Measurements from ENCODE around the gene GFAP. TPM values are rescaled to one million over a fixed set of nuclear protein-coding genes. Genes with fewer than 3 reads are reported as not detected.

GFAP gene
- total RNA-seq, 1 experiment from 2014 or later = 1.2 TPM

DNA sequence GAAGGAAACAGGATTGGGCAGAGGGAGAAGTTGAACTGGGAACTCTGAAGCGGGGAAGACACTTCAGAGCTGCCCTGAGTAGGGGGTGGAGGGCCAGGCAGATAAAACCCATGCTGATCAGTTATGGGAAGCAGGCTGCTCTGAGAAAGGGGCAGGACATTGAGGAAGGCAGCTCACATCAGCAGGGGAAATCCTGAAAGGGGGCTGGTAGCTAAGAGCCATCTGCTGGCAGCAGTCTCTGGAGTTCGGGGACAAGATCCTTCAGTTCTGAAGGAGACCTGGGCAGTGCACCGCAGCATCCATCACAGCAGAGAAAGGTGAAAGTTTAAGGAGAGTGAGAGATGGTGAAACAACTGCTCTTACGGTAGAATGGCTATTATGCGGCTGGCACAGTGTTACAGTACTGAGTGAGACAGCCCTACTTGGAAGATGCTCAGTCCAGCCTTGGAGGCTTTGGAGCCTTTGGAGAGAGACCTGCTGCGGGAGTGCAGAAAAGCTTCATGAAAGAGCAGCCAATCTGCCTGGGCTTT is 37.7 kb upstream of the GFAP start:
- no peaks in the 10 kb centered on the region for H3K9me3 Mint-ChIP-seq
- no peak overlapping the region for H2BK12ac ChIP-seq (ENCODE audit: insufficient read length, low read depth, low read length)

More for the DNA sequence above, 37.7 kb upstream of the GFAP start:
- no peak overlapping the region for H2BK15ac ChIP-seq (ENCODE audit: low read depth, low read length)
- peak; percentile 69 for DNase-seq
- peaks cover 2% of the 10 kb centered on the region for H3K23me2 ChIP-seq (ENCODE audit: insufficient read length, low read depth, low read length, poor library complexity, severe bottlenecking)
- no peak overlapping the region for H3K56ac ChIP-seq (ENCODE audit: insufficient read length, low read depth, low read length)
- H2BK20ac ChIP-seq (ENCODE audit: low read depth, low read length, poor library complexity, severe bottlenecking) = no peak overlapping the region
- H2AFZ ChIP-seq (ENCODE audit: low read length) = no peak overlapping the region
- H3K4ac ChIP-seq (ENCODE audit: low read depth, low read length) = no peak overlapping the region
- no peak overlapping the region for H3K23ac ChIP-seq (ENCODE audit: insufficient read length, low read depth, low read length)
- no peak overlapping the region for H4K8ac ChIP-seq (replicated peaks; ENCODE audit: insufficient read length, low read depth, low read length)
- H2BK120ac ChIP-seq (ENCODE audit: low read depth, low read length, poor library complexity, severe bottlenecking) = no peak overlapping the region
- no CpG with 5 or more reads among the region's 6 CpGs for WGBS (ENCODE audit: extremely low coverage, insufficient read length, low lambda C conversion rate)
- Mint-ChIP-seq H3K27ac (0 out of 7 replicates have a peak overlapping the region, but pooled peaks of 1 of the 3 experiments have one; percentile 1), H3K27me3 (ENCODE audit: low read depth) (peaks cover 7% of the 10 kb centered on the region; the same call in 1 of the 2 replicates), H3K4me3 (no peak overlapping the region), H3K36me3 (ENCODE audit: insufficient read depth in 1 of 3, low read depth in 3 of 3) (no peaks in the 10 kb centered on the region), H3K4me1 (peaks cover 6 to 11% of the 10 kb centered on the region in 2 experiments)
- H3T11ph ChIP-seq (ENCODE audit: low read length) = no peak overlapping the region
- H4K20me1 ChIP-seq (ENCODE audit: control insufficient read depth, insufficient read depth, insufficient read length) = no peaks in the 10 kb centered on the region
- no peak overlapping the region for H3K27ac ChIP-seq (ENCODE audit: insufficient read length, low read depth, low read length)
- H4K5ac ChIP-seq (ENCODE audit: insufficient read length, low read depth, low read length) = no peak overlapping the region
- H3K79me1 ChIP-seq (ENCODE audit: insufficient read depth, low read depth, low read length, poor library complexity, severe bottlenecking) = no peaks in the 10 kb centered on the region
- H3K4me1 ChIP-seq (ENCODE audit: insufficient read depth, low read length) = no peaks in the 10 kb centered on the region
- no peaks in the 10 kb centered on the region for H3K79me2 ChIP-seq (ENCODE audit: insufficient read depth, low read length)
- H3K9me3 ChIP-seq (ENCODE audit: control insufficient read depth, low read depth, low read length) = no peaks in the 10 kb centered on the region
- H3K4me2 ChIP-seq (ENCODE audit: insufficient read depth, insufficient read length, low read length) = no peak overlapping the region
- H2BK5ac ChIP-seq (ENCODE audit: insufficient read length, low read length) = no peak overlapping the region
- H3K18ac ChIP-seq (ENCODE audit: insufficient read length, low read depth, low read length) = peak overlapping the region; percentile 42
- TF ChIP-seq, protein P1, sequence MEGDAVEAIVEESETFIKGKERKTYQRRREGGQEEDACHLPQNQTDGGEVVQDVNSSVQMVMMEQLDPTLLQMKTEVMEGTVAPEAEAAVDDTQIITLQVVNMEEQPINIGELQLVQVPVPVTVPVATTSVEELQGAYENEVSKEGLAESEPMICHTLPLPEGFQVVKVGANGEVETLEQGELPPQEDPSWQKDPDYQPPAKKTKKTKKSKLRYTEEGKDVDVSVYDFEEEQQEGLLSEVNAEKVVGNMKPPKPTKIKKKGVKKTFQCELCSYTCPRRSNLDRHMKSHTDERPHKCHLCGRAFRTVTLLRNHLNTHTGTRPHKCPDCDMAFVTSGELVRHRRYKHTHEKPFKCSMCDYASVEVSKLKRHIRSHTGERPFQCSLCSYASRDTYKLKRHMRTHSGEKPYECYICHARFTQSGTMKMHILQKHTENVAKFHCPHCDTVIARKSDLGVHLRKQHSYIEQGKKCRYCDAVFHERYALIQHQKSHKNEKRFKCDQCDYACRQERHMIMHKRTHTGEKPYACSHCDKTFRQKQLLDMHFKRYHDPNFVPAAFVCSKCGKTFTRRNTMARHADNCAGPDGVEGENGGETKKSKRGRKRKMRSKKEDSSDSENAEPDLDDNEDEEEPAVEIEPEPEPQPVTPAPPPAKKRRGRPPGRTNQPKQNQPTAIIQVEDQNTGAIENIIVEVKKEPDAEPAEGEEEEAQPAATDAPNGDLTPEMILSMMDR (conservative IDR thresholded peaks at IDR 0.05) = peak; percentile 27; the same call in 2 of the 3 replicates
- H3K9ac ChIP-seq (ENCODE audit: extremely low read depth, insufficient read length, low read length) = no peak overlapping the region
- no peak overlapping the region for H4K91ac ChIP-seq (ENCODE audit: insufficient read length, low read depth, low read length)
- H3K14ac ChIP-seq (ENCODE audit: insufficient read depth, low read length) = no peak overlapping the region
- H3K27me3 ChIP-seq (ENCODE audit: insufficient read depth, low read length) = no peaks in the 10 kb centered on the region
- H2AK5ac ChIP-seq (ENCODE audit: insufficient read length, low read length) = no peak overlapping the region
